T-helper 9 cell (primary cell): Measurements from ENCODE around the gene RNF34.
A peak's percentile ranks its signal among the peaks of the same experiment; 100 is the strongest.

Source experiments
- DNase-seq: peaks from one replicate; pipeline ENCODE4 v3.0.0-alpha.2; 2020

Gene RNF34

GRCh38 chr12:121391619-121392324 is 8.1 kb upstream of the RNF34 start:
- DNase-seq: no peak

GRCh38 chr12:121392325-121392716 is 7.6 kb upstream of the RNF34 start:
- no peak for DNase-seq

GRCh38 chr12:121397521-121397920 is 2.4 kb upstream of the RNF34 start:
- no peak for DNase-seq

- no peak for DNase-seq
Observed at GRCh38 chr12:121398355-121398754, 1.6 kb upstream of the RNF34 start.

- peak; percentile 37 for DNase-seq
Observed at GRCh38 chr12:121400332-121401139, 618 bp downstream of the RNF34 start.

- no peak for DNase-seq
Observed at GRCh38 chr12:121403721-121404120, 3.8 kb downstream of the RNF34 start.

GRCh38 chr12:121404734-121405133 is 4.8 kb downstream of the RNF34 start:
- no peak for DNase-seq

- no peak for DNase-seq
Observed at GRCh38 chr12:121405211-121405610, 5.3 kb downstream of the RNF34 start.

GRCh38 chr12:121413917-121414316 is 14.0 kb downstream of the RNF34 start:
- no peak for DNase-seq

GRCh38 chr12:121417847-121418246 is 17.9 kb downstream of the RNF34 start:
- no peak for DNase-seq

GRCh38 chr12:121420109-121420508 is 20.2 kb downstream of the RNF34 start:
- DNase-seq: no peak

GRCh38 chr12:121423253-121423652 is 23.3 kb downstream of the RNF34 start:
- DNase-seq: no peak

- DNase-seq: no peak
Observed at GRCh38 chr12:121423682-121424623, 24.0 kb downstream of the RNF34 start.

- DNase-seq: no peak
Observed at GRCh38 chr12:121424624-121424975, 24.7 kb downstream of the RNF34 start.

- no peak for DNase-seq
Observed at GRCh38 chr12:121427556-121428050, 27.7 kb downstream of the RNF34 start.

- no peak for DNase-seq
Observed at GRCh38 chr12:121428883-121429282, 29.0 kb downstream of the RNF34 start.

GRCh38 chr12:121430833-121431415 is 31.0 kb downstream of the RNF34 start:
- no peak for DNase-seq

- no peak for DNase-seq
Observed at GRCh38 chr12:121432740-121433480, 33.0 kb downstream of the RNF34 start.

- no peak for DNase-seq
Observed at GRCh38 chr12:121436706-121437105, 36.8 kb downstream of the RNF34 start.

GRCh38 chr12:121438905-121439304 is 39.0 kb downstream of the RNF34 start:
- no peak for DNase-seq

GRCh38 chr12:121439715-121440114 is 39.8 kb downstream of the RNF34 start:
- no peak for DNase-seq

GRCh38 chr12:121440768-121441167 is 40.9 kb downstream of the RNF34 start:
- no peak for DNase-seq
